BE2C (cell line): ENCODE data around the gene ABCD1. TPM values are rescaled to one million over a fixed set of nuclear protein-coding genes. Genes with fewer than 3 reads are reported as not detected.
"Not testable (repeated sequence)": the region's sequence is repeated elsewhere in the genome, so short reads cannot be mapped to it uniquely, and the experiment has no call there.

Source experiments
- DNase-seq: peaks from one replicate; pipeline ENCODE4 v3.0.0-alpha.2; 2020
- H3K27me3 ChIP-seq: fragments of 250-450 bp; sonication (Bioruptor Pico); 2 replicates; pipeline ENCODE4 v1.5.1; 2020; ENCODE audit warnings: mild to moderate bottlenecking
- H3K36me3 ChIP-seq: fragments of 250-450 bp; sonication (Bioruptor Pico); 2 replicates; pipeline ENCODE4 v1.5.1; 2020; ENCODE audit warnings: mild to moderate bottlenecking
- H3K4me1 ChIP-seq: fragments of 250-450 bp; sonication (Bioruptor Pico); 2 replicates; pipeline ENCODE4 v1.5.1; 2020
- H3K4me3 ChIP-seq: 2 replicates; pipeline ENCODE4 v1.5.1; 2011; ENCODE audit warnings: low read depth, low read length
- H3K9me3 ChIP-seq: fragments of 250-450 bp; sonication (Bioruptor Pico); 2 replicates; pipeline ENCODE4 v1.5.1; 2020
- CTCF ChIP-seq: IDR thresholded peaks from 2 replicates; pipeline ENCODE4 v1.5.1; 2012; ENCODE audit warnings: mild to moderate bottlenecking, low read depth, low read length
- polyA plus RNA-seq: library from polyadenylated mRNA; unstranded; fragments of >200 nt; gene quantifications from one replicate; pipeline ENCODE4 v1.2.1, GENCODE V29; 2012; ENCODE audit warnings: low read depth, missing spikeins; ENCODE audit not compliant: insufficient read length, insufficient read depth

Gene ABCD1
- polyA plus RNA-seq = 8.8 TPM

DNA sequence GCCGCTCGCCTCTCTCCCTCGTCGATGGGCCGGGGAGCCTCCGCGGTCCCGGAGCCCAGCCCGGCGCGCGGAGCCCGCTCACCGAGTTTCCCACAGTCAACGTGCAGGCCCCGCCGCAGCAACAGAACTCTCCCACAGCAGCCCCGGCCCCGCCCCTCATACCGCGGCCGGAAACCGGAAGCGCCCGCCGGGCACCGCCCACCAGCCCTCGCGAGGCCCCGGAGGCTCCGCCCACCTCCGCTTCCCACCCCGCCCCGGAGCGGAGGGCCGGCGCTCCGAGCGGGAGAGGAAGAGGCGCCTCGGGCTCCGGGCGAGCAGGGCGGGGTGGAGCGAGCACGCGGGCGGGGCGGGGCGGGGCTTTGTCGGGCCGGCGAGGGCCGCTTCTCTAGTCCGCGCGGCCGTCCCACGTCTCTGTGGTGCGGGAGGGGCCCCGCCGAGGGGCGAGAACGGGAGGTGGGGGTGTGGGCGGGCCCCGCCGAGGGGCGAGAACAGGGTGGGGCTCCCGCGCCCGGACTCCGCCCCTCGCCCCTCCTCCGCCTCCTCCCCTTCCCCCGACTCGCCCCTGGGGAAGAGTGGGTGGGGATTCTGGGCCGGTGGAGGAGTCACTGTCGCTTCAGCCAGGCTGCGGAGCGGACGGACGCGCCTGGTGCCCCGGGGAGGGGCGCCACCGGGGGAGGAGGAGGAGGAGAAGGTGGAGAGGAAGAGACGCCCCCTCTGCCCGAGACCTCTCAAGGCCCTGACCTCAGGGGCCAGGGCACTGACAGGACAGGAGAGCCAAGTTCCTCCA is at the start of gene ABCD1, which contains the start of gene BCAP31:
Gene ABCD1 (plus strand): TSS at position 605 of the 787 bp plus-strand sequence. CDS start 411 bp downstream, outside the sequence.
Gene BCAP31 (minus strand): TSS at position 136 of the 787 bp plus-strand sequence. CDS start 1,143 bp downstream, outside the sequence.
- no peaks in the 10 kb centered on the region; the same call in 1 of the 2 replicates for H3K9me3 ChIP-seq
- peaks cover 19% of the 10 kb centered on the region for H3K4me1 ChIP-seq
- peak; percentile 92 for DNase-seq
- H3K4me3 ChIP-seq = peak within 1 kb of the TSS; percentile 67
- peaks cover 16% of the 10 kb centered on the region for H3K36me3 ChIP-seq
- no peak for TF ChIP-seq CTCF
- H3K27me3 ChIP-seq = no peaks in the 10 kb centered on the region

DNA sequence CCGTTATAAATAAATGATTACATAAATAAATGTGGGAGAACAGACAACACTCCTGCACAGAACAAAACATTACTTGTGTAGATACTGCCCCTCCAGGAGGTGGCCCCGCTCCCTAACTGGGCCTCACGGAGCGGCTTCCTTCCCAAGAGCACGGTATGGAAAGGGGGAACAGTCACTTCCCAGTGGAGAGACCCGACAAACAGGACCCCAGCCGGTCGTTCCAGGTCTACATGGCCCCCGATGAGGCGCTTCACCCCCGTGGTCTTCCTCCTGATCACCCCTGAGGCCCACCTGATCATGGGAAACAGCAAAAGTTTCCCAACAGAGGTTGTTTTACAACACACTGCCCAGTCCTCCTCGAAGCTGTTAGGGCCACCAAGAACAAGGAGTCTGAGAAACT is 43.5 kb upstream of the ABCD1 start:
- no peak for TF ChIP-seq CTCF
- no peak overlapping the region for H3K4me3 ChIP-seq
- no peaks in the 10 kb centered on the region for H3K4me1 ChIP-seq

GRCh38 chrX:153683486-153683885 is 41.2 kb upstream of the ABCD1 start:
- H3K4me3 ChIP-seq, DNase-seq, H3K4me1 ChIP-seq, H3K36me3 ChIP-seq, H3K27me3 ChIP-seq, H3K9me3 ChIP-seq: not testable (repeated sequence)

More for the DNA sequence above, 43.5 kb upstream of the ABCD1 start:
- H3K9me3 ChIP-seq = no peaks in the 10 kb centered on the region
- H3K27me3 ChIP-seq = no peaks in the 10 kb centered on the region
- no peak for DNase-seq
- H3K36me3 ChIP-seq = no peaks in the 10 kb centered on the region

- Histone ChIP-seq H3K4me3 (no peak overlapping the region), H3K27me3 (no peaks in the 10 kb centered on the region), H3K9me3 (no peaks in the 10 kb centered on the region), H3K36me3 (no peaks in the 10 kb centered on the region), H3K4me1 (no peaks in the 10 kb centered on the region)
- no peak for TF ChIP-seq CTCF
- no peak for DNase-seq
These were observed 40.0 kb upstream of the ABCD1 start for GRCh38 chrX:153684467-153685155.

DNA sequence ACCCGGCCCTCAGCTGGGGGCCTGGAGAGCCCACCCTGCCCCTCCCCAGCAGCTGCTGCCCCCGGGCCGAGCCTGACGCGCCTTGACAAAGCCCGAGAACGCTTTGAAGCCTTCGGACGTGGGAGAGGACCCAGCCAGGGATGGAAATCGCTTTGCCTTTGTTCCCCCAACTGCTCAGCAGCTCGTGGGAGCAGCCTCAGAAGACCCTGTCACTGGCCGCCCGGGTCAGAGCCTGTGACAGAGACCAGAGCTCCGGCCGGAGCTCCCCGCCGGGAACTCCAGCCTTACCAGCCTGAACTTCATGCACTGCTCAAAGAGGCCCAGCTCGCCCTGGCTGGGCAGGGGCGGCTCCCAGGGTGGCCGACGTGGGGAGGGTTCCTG is 39.5 kb upstream of the ABCD1 start:
- no peak for DNase-seq
- Histone ChIP-seq H3K4me3 (no peak overlapping the region), H3K27me3 (no peaks in the 10 kb centered on the region), H3K36me3 (no peaks in the 10 kb centered on the region), H3K4me1 (no peaks in the 10 kb centered on the region), H3K9me3 (no peaks in the 10 kb centered on the region)
- no peak for TF ChIP-seq CTCF

DNA sequence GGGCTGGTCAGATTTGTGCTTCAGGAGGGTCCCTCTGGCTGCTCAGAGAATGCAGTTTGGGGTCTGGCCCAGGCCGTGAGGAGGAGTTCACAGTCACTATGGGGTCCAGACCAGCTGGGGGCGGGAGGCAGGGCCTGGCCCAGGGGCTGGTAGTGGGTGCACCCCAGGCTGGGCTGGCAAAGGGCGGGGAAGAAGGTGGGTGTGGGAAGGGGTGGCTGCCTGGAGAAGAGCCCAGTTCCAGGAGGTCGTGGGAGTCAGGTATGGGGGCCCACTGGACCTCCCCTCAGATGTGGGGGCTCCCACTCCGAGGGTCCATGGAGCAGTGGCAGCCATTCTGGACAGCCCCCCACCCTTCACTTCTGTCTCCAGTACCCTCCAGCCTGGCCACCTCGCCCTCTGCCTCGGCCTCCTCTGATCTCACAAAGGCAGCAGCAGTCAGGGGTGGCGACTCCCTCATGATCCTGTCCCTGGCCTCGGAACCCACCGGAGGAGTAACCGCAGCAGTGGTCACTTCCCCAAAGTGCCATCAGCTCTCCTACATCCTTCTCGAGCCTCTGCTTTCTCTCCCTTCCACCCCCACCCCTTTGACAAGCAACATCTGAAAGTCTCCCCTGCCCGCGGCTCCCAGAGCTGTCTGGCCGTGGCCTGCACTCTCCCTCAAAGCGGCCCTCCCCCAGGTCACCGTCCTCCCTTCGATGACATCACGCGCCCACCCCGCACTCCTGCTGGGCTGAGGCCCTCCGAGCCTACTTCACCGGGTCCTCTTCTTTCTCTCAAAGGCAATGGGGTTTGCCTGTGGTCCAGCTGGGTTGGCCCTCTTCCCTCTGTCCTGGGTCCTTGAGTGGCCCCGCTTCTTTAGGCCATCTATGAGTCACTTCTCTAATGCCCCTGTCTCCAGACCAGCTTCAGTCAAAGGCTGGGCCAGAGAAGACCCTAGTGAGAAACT is 38.6 kb upstream of the ABCD1 start:
- Histone ChIP-seq H3K36me3 (no peaks in the 10 kb centered on the region), H3K9me3 (no peaks in the 10 kb centered on the region), H3K4me3 (no peak overlapping the region), H3K27me3 (no peaks in the 10 kb centered on the region), H3K4me1 (no peaks in the 10 kb centered on the region)
- DNase-seq = no peak
- no peak for TF ChIP-seq CTCF
